Skin of body (tissue), 2 donors: ENCODE results near the gene TCF12. TPM values are rescaled to one million over a fixed set of nuclear protein-coding genes. Genes with fewer than 3 reads are reported as not detected.

Source experiments
- DNase-seq: peaks from one replicate; lab custom pipeline; 2025; lab: John Stamatoyannopoulos, UW
- total RNA-seq: library from RNA; depleted of rRNA; stranded (reverse); fragments of >200 nt; gene quantifications from one replicate; pipeline ENCODE4 v1.2.3, GENCODE V29; 2014

TCF12 gene
- 184 TPM for total RNA-seq

DNA sequence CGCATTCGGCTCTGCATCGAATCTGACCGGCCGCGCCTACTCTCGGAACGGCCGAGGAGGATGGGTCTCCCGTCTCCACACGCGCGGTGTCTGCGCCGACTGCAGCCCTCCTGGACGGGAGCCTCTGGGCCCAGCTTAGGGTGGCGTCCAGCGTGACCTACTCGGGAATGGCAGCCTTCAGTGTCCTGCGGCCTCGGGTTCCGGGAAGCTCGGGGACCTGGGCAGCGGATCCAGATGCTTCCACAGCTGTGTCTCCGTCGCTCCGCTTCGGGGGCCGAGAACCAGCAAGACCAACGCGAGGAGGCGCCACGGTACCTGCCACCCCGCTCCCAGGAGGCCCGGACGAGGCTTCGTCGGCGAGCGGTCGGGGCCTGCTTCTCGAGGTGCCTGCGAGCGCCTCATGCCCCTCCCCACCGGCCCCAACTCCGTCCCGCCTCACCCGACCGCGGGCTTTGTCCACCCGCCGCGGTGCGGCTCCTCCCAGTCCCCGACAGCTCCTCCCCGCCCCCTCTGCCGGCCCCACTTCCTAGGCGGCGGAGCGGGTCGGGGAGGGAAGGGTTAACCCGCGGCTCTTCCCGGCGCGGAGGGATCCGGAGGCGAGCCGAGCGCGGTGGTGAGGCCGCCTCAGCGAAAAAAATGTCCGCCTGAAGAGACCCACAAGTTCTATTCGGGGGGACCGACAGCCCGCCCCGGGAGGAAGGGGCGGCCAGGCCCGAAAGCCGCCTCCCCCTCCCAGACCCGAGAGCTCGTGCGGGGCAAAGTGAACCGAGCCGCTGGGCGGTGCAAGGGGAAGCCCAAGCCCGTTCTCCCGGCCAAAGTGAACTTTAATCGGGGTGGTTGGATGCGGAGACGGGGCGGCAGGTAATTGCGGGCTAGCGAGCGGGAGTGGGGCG is at the start of gene TCF12:
TCF12 (plus strand) TSS at position 599 of the 893 bp plus-strand sequence. CDS start 1,270 bp downstream, outside the sequence.
- peak; percentile 97 for DNase-seq

DNA sequence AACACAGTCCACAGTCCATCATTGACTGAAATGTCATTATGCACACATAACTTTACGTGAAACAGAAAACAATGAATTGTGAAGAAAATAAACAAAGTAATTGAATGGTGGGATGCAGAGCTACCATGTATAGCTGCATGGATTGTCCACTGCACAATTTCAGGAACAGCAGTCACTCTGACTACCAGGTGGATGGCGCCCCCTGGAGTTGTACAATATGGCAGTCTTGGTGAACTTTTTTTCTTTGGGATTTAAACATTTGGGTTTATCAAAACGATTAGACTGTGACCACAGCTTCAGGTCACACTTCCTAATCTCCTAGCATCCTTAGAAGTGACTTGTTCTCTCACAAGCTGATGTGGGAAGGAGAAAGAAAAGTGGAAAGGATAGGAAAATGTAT is 48.9 kb upstream of the TCF12 start:
- no peak for DNase-seq

DNA sequence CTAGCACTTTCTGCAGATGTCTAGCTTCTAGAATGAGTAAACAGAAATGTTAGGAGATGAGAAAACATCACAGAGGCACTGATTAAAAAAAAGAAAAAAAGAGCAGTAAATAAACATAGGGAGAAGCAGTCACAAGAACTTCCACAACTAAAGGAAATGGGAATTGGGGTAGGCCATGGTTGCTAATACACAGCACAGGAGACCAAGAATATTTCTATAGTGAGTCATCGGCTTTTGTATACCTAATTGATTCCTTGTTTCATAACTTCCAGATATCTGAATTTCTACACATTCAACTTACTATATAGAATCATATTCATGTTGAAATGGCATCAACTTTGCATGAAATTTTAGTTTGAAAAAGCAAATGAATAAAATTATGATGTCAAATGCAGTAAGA is 47.3 kb upstream of the TCF12 start:
- no peak for DNase-seq

DNA sequence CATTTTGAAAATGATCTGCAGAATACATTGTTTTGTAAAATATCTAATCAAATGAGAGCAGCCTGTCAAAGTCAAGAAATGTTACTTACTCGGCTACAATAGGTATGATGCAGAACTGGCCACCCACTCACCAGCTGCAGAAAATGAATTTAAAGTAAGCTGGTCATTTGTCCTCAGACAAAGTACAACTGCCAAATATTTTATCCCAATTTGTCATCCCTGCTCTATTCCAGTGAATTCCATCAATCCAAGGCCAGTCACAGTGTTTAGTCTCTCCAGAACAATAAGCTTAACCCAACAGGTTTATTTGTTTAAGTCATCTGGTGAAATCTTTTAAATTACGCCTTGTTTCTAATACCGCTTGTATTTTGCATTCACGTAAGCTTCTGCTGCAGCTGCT is 46.6 kb upstream of the TCF12 start:
- DNase-seq = no peak

DNA sequence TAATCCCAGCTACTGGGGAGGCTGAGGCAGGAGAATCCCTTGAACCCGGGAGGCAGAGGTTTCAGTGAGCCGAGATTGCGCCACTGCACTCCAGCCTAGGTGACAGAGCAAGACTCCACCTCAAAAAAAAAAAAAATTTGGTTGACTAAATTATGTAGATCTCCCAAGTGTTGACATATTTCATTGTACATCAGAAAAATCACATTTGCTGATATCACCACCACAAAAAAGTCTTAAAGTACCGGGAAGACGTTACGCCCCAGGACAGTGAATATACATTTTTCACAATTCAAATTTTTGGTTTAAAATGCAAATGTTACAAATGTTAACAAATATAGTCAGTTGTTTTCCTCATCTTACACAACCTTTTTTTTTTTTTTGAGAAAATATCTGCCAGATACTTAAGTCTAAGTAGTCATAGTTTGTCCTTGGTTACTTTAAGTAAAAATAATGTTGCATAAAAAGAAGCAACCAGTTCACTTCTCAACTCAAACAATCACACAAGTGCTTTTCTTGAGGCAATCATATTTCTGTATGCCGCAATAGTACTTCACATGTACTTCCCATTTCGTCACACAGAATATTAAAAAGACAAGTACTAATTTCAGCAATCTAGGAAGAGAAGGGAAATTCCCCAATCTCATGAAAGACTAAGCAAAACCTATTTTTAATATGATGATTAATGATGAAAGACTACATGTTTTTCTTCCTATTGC is 41.0 kb upstream of the TCF12 start:
- no peak for DNase-seq

DNA sequence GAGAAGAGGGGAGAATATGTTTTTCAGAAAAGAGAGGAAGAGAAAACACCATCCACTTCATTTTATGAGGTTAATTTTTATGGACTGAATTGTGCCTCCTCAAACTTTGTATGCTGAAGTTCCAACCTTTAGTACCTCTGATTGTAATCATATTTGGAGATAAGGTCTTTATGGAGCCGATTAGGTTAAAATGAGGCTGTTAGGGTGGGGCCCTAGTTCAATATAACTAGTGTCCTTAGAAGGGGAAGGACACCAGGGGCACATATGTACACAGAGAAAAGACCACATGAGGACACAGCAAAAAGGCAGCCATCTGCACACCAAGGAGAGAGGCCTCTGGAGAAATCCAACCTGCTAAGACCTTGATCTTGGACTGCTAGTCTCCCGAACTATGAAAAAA is 38.9 kb upstream of the TCF12 start:
- no peak for DNase-seq

DNA sequence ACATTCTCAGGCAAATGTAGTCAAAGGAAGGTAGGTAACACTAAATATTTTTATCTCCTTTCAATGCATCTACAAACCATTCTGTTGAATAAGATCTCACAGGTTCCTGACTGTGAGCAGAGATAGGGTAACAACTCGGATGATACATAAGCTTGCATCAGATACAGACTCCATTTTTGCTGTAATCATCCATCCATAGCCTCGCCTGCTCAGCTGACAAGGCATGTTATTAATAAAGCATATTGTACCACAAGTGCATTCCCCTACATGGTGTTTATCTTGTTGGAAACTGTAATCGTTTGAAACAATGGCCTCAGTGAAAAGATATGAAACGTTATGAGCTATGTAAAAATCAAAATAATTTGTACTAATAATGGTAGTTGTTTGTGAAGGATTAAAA is 35.4 kb upstream of the TCF12 start:
- DNase-seq = no peak

DNA sequence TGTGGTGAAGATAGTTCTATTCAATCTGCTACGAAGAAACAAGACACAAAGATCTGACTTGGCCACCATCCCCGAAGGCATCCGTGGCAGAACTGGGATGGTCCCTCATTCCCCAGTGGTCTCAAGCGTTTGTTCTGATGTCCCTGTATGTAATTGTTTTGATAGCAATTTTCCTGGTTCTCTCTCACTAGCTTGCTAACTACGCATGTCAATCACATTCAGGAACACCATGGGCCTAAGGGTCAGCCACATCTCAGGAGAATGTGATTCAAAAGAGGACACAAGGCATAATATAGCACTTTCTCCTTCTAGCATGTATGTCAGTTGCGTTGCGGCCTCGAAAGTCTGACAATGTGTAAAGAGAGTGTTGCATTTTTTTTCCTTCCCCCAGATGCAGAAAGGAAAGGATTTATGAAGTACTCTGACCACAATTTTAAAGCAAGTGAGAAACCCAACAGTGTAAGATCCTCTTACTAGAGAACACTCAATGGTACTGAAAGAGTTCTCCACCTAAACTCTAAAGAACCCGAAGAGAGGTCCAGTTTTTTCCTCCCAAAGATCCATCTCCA is 32.0 kb upstream of the TCF12 start:
- peak; percentile 64 for DNase-seq

DNA sequence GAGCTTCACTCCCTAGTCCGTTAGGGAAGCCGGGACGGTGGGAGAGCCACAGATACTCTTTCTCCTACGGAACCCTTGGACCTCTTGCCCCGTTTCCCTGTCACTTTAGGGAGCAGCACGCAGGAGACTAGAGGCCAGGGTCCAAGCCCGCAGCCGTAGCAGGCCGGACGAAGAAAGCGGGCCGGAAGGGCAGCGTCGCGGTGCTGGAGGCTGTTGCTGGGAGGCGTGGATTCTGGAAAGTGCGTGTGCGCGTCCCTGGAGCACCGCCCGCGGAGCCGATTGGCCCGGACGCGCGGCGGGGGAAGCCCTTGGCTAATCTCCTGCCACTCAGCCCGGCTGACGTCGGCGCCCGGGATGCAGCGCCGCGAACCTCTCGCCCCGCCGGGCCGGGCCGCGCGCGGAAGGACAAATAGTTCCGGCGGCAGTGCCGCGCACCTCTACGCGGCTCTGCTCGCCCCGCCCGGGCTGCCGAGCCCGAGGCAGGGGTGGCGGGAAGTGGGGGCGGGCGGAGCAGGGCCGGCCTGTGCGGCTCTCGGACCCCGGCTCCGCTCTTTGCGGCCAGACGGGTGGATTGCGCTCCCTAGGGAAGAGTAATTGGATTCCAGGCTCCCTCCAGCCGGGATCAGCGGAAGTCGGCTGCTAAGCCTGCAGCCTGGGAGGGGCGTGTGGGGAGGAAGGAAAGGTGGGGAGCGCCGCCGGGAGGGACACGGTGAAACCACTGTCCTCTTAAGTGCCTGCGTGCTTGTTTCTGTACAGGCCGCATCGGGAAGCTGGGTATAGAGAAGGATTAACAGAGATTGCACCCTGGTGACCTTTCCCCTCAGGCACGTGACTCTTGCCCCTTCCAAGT is 31.3 kb upstream of the TCF12 start:
- peak; percentile 93 for DNase-seq

DNA sequence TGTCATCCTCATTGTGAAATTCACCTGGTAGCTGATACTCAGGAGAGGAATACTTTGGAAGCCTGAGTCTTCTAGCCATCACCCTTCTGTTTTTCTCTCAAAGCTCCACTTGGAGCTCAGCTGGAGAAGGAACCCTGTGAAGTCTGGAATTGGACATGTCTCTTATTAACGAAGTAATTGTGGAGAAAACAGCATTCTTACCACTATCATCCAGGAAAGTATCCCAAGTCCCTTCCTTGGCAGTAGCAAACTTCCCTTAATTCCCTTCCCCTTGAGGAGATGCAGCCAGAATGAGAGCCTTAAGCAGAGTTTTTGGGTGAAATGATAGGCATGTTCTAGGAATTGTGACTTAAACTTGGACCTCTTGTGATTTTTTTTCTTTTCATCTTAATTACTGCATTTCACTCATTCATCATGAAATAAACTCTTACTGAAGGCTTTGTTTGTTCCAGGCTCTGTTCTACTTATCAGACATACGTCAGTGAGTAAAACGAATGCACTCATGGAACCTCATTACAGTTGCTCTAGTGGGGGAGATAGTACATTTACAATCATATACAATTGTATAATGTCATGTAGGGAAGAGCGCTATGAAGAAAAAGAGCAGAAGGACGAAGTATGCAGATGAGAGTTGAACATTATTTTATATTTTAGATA is 30.5 kb upstream of the TCF12 start:
- DNase-seq = peak; percentile 65

DNA sequence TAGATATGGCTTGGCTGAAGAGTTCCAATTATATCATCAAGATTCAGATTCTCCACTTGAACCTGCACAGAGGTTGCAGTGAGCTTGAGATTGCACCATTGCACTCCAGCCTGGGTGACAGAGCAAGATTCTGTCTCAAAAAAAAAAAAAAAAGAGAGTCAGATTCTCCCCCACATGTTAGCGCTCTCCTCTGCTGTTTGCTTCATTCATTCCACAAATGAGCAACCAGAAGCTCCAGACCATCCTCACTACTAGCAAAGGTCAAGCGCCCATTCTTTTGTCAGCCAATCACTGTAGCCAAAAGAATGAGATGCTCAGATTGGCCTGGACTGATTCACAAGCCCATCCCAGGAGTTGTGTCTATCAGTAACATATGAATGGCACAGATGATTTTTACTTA is 28.4 kb upstream of the TCF12 start:
- no peak for DNase-seq

DNA sequence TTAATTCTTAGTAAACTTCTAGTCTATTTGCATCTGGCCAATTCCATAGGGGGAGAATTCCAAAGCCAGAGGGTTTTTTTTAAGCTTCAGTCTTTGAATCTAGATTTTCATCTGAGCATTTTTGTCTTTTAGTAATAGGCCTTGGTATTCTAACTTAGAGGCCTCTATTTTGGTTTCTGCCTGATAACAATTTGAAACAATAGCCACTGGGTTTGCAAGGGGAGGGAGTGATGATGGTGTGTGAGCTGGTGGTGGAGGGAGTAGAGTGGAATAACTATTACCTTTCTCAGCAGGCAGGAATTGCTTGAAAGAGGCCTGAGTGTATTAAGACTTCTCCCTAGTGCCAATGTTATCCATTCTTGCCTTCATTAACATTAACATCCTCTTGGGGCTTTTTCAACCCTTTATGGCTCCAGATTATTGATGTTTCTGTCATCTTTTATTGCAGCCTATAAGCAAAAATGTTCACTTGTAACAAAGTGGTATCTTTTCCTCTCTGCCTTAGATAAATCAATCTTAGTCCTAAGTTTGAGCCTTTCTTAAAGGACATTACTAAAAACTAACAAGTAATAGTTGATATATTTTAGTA is 26.5 kb upstream of the TCF12 start:
- no peak for DNase-seq

DNA sequence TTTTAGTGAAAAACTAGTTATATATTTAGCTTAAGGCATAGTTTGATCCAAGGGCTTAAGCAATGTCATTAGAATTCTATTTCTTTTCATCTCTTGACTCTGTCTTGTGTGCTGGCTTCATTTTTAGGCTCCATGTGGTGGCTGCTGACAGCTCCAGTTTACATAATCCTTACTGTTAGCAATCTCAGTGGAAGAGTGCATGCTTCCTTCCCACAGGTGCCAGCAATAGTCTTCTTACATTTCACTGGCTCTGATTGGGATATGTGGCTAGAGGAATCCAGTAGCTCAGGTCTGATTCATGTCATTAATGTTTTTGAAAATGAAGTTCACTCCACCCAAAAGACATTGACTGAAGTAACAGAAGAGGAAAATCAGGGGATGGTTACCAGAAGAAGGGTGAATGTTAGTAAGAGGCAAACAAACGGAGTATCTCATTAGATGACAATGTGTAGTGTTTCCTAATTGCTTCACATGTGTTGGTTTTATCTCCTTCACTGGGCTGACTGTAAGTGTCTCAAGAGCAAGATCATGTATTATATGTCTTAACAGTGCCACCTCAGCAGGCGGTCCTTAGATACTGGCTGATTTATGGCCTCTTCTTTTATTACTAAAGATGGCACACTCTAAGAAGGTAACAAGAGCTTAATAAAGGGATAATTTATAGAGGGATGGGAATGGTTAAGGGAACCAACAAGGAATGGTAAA is 25.6 kb upstream of the TCF12 start:
- peak; percentile 17 for DNase-seq

DNA sequence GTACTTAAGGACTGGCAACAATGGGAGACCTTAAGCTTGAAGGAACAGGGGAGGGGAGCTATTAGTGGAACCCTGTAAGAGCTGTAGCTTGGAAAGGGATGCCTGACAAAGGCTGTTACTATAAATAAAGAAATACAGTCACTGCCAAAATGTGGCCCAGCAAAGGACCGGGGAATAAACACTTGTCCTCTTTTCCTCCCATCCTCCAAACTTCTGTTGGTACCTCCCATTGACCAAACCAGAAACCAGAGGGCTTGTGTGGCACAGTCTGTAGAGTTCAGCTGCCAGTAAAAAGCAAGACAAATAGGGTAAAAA is 25.1 kb upstream of the TCF12 start:
- no peak for DNase-seq

DNA sequence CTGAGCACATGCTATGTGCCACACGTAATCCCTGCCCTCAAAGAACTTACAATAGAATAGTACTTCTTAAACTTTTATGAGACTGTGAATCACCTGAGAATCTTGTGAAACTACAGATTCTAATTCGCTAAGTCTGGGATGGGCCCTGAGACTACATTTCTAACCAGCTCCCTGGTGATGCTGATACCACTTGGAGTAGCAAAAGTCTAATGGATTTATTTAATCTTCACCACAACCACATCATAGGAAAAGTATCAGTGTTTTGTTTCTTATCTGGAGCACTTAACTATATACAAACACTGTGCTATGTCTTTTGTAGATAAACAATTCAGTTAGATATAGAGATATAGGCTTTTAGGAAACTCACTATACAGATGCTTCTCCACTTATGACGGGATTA is 23.8 kb upstream of the TCF12 start:
- no peak for DNase-seq

DNA sequence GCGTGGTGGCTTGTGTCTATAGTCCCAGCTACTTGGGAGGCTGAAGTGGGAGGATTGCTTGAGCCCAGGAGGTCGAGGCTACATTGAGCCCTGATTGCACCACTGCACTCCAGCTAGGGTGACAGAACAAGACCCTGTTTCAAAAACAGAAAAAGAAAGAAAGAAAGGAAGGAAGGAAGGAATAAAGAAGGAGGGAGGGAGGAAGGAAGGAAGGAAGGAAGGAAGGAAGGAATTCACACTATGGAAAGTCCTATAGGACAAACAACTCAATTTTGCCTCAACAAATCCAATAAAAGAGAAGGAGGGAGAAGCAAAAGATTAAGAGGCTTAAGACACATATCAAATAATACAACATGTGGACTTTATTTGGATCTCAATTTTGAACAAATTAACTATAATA is 16.5 kb upstream of the TCF12 start:
- no peak for DNase-seq

DNA sequence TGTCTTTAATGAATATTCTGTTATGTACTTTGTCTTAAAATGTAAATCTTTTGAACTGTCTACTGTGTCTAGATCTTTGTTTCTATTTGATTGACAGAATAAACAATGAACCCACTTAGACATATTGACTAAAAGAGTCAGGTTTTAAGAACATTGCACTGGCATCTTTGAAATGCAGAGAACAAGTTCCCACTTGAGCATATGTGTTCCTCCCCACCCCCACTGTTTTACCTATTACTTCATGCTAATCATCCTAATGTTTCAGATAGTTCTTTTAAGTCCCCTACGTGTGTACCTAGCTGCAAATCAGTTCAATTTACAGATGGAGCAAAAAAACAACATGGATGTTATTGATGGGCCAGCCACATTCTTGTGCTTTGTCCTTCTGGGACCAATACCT is 11.7 kb upstream of the TCF12 start:
- DNase-seq = no peak

DNA sequence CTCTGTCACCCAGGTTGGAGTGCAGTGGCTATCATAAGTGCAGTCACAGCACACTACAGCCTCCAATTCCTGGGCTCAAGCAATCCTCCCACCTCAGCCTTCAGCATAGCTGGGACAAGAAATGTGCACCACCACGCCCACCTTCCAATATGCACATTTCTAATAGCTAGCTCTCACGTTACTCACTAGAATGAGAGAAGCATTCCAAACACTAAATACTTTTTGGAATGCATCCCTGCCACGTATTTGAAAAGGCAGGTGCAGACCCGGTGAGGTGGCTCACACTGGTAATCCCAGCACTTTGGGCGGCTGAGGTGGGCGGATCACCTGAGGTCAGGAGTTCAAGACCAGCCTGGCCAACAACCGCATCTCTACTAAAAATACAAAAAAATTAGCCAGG is 7.6 kb upstream of the TCF12 start:
- no peak for DNase-seq

DNA sequence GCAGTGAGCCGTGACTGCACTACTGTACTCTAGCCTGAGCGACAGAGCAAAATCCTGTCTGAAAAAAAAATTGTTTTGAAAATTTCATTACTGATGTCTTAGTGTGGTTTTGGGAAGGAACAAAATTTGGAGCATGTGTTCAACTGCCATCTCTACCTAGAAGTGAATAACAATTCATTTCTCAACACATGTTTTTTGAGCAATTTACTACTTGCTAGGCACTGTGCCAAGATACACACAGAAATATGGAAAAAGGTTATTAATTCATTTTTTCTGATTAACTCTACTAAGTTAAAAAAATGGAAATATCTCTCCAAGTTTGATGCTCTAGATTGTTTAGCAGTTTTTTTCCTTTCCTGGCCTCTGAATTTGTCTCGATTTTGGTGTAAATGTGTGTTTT is 5.2 kb upstream of the TCF12 start:
- DNase-seq = no peak

DNA sequence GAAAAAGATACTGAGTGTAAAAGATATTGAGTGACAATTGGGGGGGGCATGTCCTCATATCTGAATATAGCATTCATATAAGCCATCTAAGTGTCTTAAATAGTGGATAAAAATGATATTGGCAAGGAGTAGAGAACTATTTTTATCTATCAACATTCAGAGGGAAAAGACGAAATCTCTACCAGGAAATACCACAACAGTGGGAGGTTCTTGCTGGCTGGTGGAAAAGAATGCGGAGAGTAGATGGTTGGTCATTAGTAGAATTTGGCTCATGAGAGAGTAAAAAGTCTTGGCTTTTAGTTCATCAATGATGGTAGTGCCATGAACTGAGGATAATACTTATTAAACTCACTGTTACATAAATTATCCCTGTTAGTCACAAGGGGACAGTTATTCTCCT is 4.8 kb upstream of the TCF12 start:
- DNase-seq = no peak
